Type B pancreatic cell (in vitro differentiated cells): ENCODE data around the gene RFC2. TPM values are rescaled to one million over a fixed set of nuclear protein-coding genes. Genes with fewer than 3 reads are reported as not detected.

Experiments used
- DNase-seq: peaks from one replicate; pipeline ENCODE4 v3.0.0; 2021; ENCODE audit warnings: mixed read lengths; ENCODE audit not compliant: unreplicated experiment; ENCODE audit errors: extremely low spot score
- H3K27ac Mint-ChIP-seq: 2 replicates; pipeline ENCODE4 v1.8.0; 2021; ENCODE audit warnings: mild to moderate bottlenecking, mixed read lengths
- H3K27me3 Mint-ChIP-seq: 2 replicates; pipeline ENCODE4 v1.8.0; 2021; ENCODE audit warnings: mixed read lengths
- H3K36me3 Mint-ChIP-seq: 2 replicates; pipeline ENCODE4 v1.8.0; 2021; ENCODE audit warnings: mixed read lengths
- H3K4me1 Mint-ChIP-seq: one replicate; pipeline ENCODE4 v1.8.0; 2021; ENCODE audit warnings: mixed read lengths; ENCODE audit not compliant: unreplicated experiment
- H3K4me3 Mint-ChIP-seq: 2 replicates; pipeline ENCODE4 v1.8.0; 2021; ENCODE audit warnings: mild to moderate bottlenecking, mixed read lengths
- H3K9me3 Mint-ChIP-seq: 2 replicates; pipeline ENCODE4 v1.8.0; 2021; ENCODE audit warnings: mixed read lengths
- CTCF ChIP-seq: fragments of 200-600 bp; sonication (generic); conservative IDR thresholded peaks from 2 replicates; pipeline ENCODE4 v1.5.0; 2021; ENCODE audit warnings: antibody characterized with exemption, mild to moderate bottlenecking
- total RNA-seq: library from RNA; stranded (reverse); gene quantifications from 2 replicates; pipeline ENCODE4 v1.2.1, GENCODE V29; 2021; ENCODE audit warnings: low replicate concordance

RFC2 gene
- total RNA-seq, 1 donor from 2014 or later, result 40.9 TPM

GRCh38 chr7:74280985-74281384, 26.8 kb upstream of the RFC2 start:
- H3K27me3 Mint-ChIP-seq, result no peaks in the 10 kb centered on the region
- no peak for TF ChIP-seq CTCF
- H3K9me3 Mint-ChIP-seq, result no peaks in the 10 kb centered on the region
- H3K4me1 Mint-ChIP-seq, result peaks cover 9% of the 10 kb centered on the region
- H3K4me3 Mint-ChIP-seq, result no peak overlapping the region
- no peak overlapping the region for H3K27ac Mint-ChIP-seq
- DNase-seq, result no peak
- H3K36me3 Mint-ChIP-seq, result no peaks in the 10 kb centered on the region

GRCh38 chr7:74277636-74278035, 23.4 kb upstream of the RFC2 start:
- DNase-seq, result no peak
- Mint-ChIP-seq H3K27ac (no peak overlapping the region), H3K4me3 (no peak overlapping the region), H3K27me3 (no peaks in the 10 kb centered on the region), H3K36me3 (no peaks in the 10 kb centered on the region), H3K9me3 (no peaks in the 10 kb centered on the region), H3K4me1 (peaks cover 10% of the 10 kb centered on the region)
- TF ChIP-seq CTCF, result no peak

- H3K9me3 Mint-ChIP-seq, result no peaks in the 10 kb centered on the region
- H3K36me3 Mint-ChIP-seq, result no peaks in the 10 kb centered on the region
- peak; percentile 67 for TF ChIP-seq CTCF
- no peak overlapping the region for H3K27ac Mint-ChIP-seq
- DNase-seq, result no peak
- H3K4me1 Mint-ChIP-seq, result peaks cover 20% of the 10 kb centered on the region
- H3K27me3 Mint-ChIP-seq, result no peaks in the 10 kb centered on the region
- H3K4me3 Mint-ChIP-seq, result no peak overlapping the region
Measured at GRCh38 chr7:74275401-74275881, 21.2 kb upstream of the RFC2 start.

GRCh38 chr7:74272305-74273038, 18.3 kb upstream of the RFC2 start:
- DNase-seq, result no peak
- Mint-ChIP-seq H3K36me3 (no peaks in the 10 kb centered on the region), H3K27ac (peak overlapping the region; percentile 84), H3K4me1 (peaks cover 16% of the 10 kb centered on the region), H3K9me3 (no peaks in the 10 kb centered on the region), H3K4me3 (peak overlapping the region; percentile 53), H3K27me3 (no peaks in the 10 kb centered on the region)
- no peak for TF ChIP-seq CTCF

- no peak for TF ChIP-seq CTCF
- peaks cover 16% of the 10 kb centered on the region for H3K4me1 Mint-ChIP-seq
- H3K36me3 Mint-ChIP-seq, result no peaks in the 10 kb centered on the region
- H3K4me3 Mint-ChIP-seq, result no peak overlapping the region
- peak overlapping the region; percentile 46 for H3K27ac Mint-ChIP-seq
- no peaks in the 10 kb centered on the region for H3K9me3 Mint-ChIP-seq
- no peaks in the 10 kb centered on the region for H3K27me3 Mint-ChIP-seq
- no peak for DNase-seq
Measured at GRCh38 chr7:74271742-74272141, 17.5 kb upstream of the RFC2 start.
